ENCODE measurements around the gene TMC3.

DNA sequence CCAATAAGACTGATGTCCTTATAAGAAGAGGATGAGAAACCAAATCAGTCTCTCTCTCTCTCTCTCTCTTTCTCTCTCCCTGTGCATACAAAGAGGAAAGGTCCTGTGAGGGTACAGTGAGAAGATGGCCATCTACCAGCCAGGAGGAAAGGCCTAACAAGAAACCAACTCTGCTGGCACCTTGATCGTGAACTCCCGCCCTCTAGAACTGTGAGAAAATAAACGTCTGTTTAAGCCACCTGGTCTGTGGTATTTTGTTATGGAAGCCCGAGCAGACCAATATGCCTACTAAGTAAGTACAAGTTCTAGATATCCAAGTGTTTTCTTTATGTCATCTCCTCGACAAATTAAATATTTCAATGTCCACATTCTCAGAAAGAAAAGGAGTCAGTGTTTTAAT is 44.9 kb upstream of the TMC3 start:
- TF ChIP-seq, protein P1, sequence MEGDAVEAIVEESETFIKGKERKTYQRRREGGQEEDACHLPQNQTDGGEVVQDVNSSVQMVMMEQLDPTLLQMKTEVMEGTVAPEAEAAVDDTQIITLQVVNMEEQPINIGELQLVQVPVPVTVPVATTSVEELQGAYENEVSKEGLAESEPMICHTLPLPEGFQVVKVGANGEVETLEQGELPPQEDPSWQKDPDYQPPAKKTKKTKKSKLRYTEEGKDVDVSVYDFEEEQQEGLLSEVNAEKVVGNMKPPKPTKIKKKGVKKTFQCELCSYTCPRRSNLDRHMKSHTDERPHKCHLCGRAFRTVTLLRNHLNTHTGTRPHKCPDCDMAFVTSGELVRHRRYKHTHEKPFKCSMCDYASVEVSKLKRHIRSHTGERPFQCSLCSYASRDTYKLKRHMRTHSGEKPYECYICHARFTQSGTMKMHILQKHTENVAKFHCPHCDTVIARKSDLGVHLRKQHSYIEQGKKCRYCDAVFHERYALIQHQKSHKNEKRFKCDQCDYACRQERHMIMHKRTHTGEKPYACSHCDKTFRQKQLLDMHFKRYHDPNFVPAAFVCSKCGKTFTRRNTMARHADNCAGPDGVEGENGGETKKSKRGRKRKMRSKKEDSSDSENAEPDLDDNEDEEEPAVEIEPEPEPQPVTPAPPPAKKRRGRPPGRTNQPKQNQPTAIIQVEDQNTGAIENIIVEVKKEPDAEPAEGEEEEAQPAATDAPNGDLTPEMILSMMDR (IDR thresholded peaks at IDR 0.05; ENCODE audit: poor library complexity) = no peak
- TF ChIP-seq EZH2 (IDR thresholded peaks at IDR 0.05; ENCODE audit: borderline replicate concordance) = no peak

All from hepatocyte (in vitro differentiated cells).